Esophagus (tissue), 2 donors: ENCODE measurements around the gene ZER1. TPM values are rescaled to one million over a fixed set of nuclear protein-coding genes. Genes with fewer than 3 reads are reported as not detected.
"Not testable (repeated sequence)": the region's sequence is repeated elsewhere in the genome, so short reads cannot be mapped to it uniquely, and the experiment has no call there.

Source experiments
- H3K27ac ChIP-seq, 2 donors: one replicate each; pipeline ENCODE4 v1.5.1; 2013; ENCODE audit warnings: low read depth in 2 of 2, mild to moderate bottlenecking in 2 of 2, inconsistent platforms in 1 of 2, low read length in 1 of 2, moderate library complexity in 1 of 2
- H3K27me3 ChIP-seq, 2 donors: one replicate each; pipeline ENCODE4 v1.6.1; 2013; ENCODE audit warnings: low read length in 2 of 2, control low read depth in 1 of 2, mild to moderate bottlenecking in 1 of 2; ENCODE audit not compliant: insufficient read depth in 2 of 2, control insufficient read depth in 1 of 2
- H3K36me3 ChIP-seq, 2 donors: one replicate each; pipeline ENCODE4 v1.6.1; 2013; ENCODE audit warnings: low read length in 1 of 2; ENCODE audit not compliant: control insufficient read depth in 2 of 2, insufficient read depth in 2 of 2
- H3K4me1 ChIP-seq, 2 donors: one replicate each; pipeline ENCODE4 v1.6.1; 2013; ENCODE audit warnings: low read length in 1 of 2; ENCODE audit not compliant: control insufficient read depth in 2 of 2, insufficient read depth in 2 of 2
- H3K4me3 ChIP-seq, 2 donors: one replicate each; pipeline ENCODE4 v1.5.1; 2013; ENCODE audit warnings: low read length in 2 of 2, mild to moderate bottlenecking in 2 of 2, low read depth in 1 of 2, moderate library complexity in 1 of 2
- H3K9me3 ChIP-seq, 2 donors: one replicate each; pipeline ENCODE4 v1.6.1; 2013; ENCODE audit warnings: mild to moderate bottlenecking in 2 of 2, low read depth in 1 of 2, low read length in 1 of 2, moderate library complexity in 1 of 2; ENCODE audit not compliant: control insufficient read depth in 2 of 2, insufficient read depth in 1 of 2
- WGBS, 2 donors: extraction: QIAGEN DNeasy Blood & Tissue Kit; methylation state at CpG; one replicate each; pipeline ENCODE4 v1.1.7; 2013; 5-methylcytosine and 5-hydroxymethylcytosine counted together
- polyA plus RNA-seq, 2 donors: library from polyadenylated mRNA; stranded (reverse); fragments of 200-250 nt; gene quantifications; one replicate each; pipeline ENCODE4 v1.2.3, GENCODE V29; 2013
- donor health status: healthy with polysubstance abuse.
- donor health status: Bipolar disorder and iron deficiency.

Gene ZER1
- polyA plus RNA-seq, 2 donors, result 15.1 to 16.8 TPM

GRCh38 chr9:128809036-128809599 is 37.4 kb upstream of the ZER1 start:
- no peaks in the 10 kb centered on the region for H3K9me3 ChIP-seq
- no peak overlapping the region for H3K4me3 ChIP-seq
- peaks cover 0 to 28% of the 10 kb centered on the region in 2 donors for H3K36me3 ChIP-seq
- 93 to 96% methylated on average over 11 to 12 of the region's 12 CpGs for WGBS, 2 donors
- no peaks in the 10 kb centered on the region for H3K27me3 ChIP-seq
- no peaks in the 10 kb centered on the region for H3K4me1 ChIP-seq
- H3K27ac ChIP-seq, result no peak overlapping the region

- H3K4me1 ChIP-seq, result no peaks in the 10 kb centered on the region
- H3K27me3 ChIP-seq, result no peaks in the 10 kb centered on the region
- H3K27ac ChIP-seq, result no peak overlapping the region
- no peaks in the 10 kb centered on the region for H3K9me3 ChIP-seq
- H3K36me3 ChIP-seq, result peaks cover 0 to 34% of the 10 kb centered on the region in 2 donors
- H3K4me3 ChIP-seq, result no peak overlapping the region
- WGBS, 2 donors, result 88 to 93% methylated on average over 3 of the region's 3 CpGs
These were observed 36.8 kb upstream of the ZER1 start for GRCh38 chr9:128808543-128808942.

- peaks cover under 1 to 39% of the 10 kb centered on the region in 2 donors for H3K36me3 ChIP-seq
- no peak overlapping the region for H3K4me3 ChIP-seq
- H3K27me3 ChIP-seq, result no peaks in the 10 kb centered on the region
- H3K4me1 ChIP-seq, result no peaks in the 10 kb centered on the region
- H3K27ac ChIP-seq, result no peak overlapping the region
- no peaks in the 10 kb centered on the region for H3K9me3 ChIP-seq
- 80% methylated on average over 14 of the region's 14 CpGs for WGBS, 2 donors
These were observed 36.1 kb upstream of the ZER1 start for GRCh38 chr9:128807827-128808226.

GRCh38 chr9:128805661-128806060 is 33.9 kb upstream of the ZER1 start:
- Histone ChIP-seq H3K4me3 (no peak overlapping the region), H3K27ac (no peak overlapping the region), H3K27me3 (no peaks in the 10 kb centered on the region), H3K36me3 (peaks cover 6 to 49% of the 10 kb centered on the region in 2 donors), H3K9me3 (no peaks in the 10 kb centered on the region), H3K4me1 (no peaks in the 10 kb centered on the region)
- 91% methylated on average over 14 of the region's 14 CpGs for WGBS, 2 donors

- H3K27me3 ChIP-seq, result no peaks in the 10 kb centered on the region
- 93 to 94% methylated on average over 4 of the region's 4 CpGs for WGBS, 2 donors
- no peaks in the 10 kb centered on the region for H3K9me3 ChIP-seq
- H3K27ac ChIP-seq, result no peak overlapping the region
- no peak overlapping the region for H3K4me3 ChIP-seq
- H3K36me3 ChIP-seq, result peaks cover 16 to 48% of the 10 kb centered on the region in 2 donors
- H3K4me1 ChIP-seq, result no peaks in the 10 kb centered on the region
These were observed 30.8 kb upstream of the ZER1 start for GRCh38 chr9:128802482-128802881.

GRCh38 chr9:128800061-128800460 is 28.3 kb upstream of the ZER1 start:
- Histone ChIP-seq H3K27ac (no peak overlapping the region), H3K36me3 (peaks cover 16 to 40% of the 10 kb centered on the region in 2 donors), H3K4me1 (no peaks in the 10 kb centered on the region), H3K4me3 (no peak overlapping the region), H3K9me3 (no peaks in the 10 kb centered on the region), H3K27me3 (no peaks in the 10 kb centered on the region)
- WGBS, 2 donors, result 92 to 95% methylated on average over 7 of the region's 7 CpGs

- H3K36me3 ChIP-seq, result peaks cover 24 to 40% of the 10 kb centered on the region in 2 donors
- H3K27ac ChIP-seq, result no peak overlapping the region
- WGBS, 2 donors, result 90 to 91% methylated on average over 8 of the region's 8 CpGs
- no peak overlapping the region for H3K4me3 ChIP-seq
- H3K27me3 ChIP-seq, result no peaks in the 10 kb centered on the region
- no peaks in the 10 kb centered on the region for H3K4me1 ChIP-seq
- no peaks in the 10 kb centered on the region for H3K9me3 ChIP-seq
These were observed 27.2 kb upstream of the ZER1 start for GRCh38 chr9:128798896-128799295.

- H3K9me3 ChIP-seq, H3K27ac ChIP-seq, H3K27me3 ChIP-seq, H3K4me1 ChIP-seq, H3K4me3 ChIP-seq: not testable (repeated sequence)
- peaks cover 33 to 54% of the 10 kb centered on the region in 2 donors for H3K36me3 ChIP-seq
- WGBS, 2 donors, result 39 to 44% methylated on average over 2 of the region's 2 CpGs
These were observed 23.2 kb upstream of the ZER1 start for GRCh38 chr9:128794961-128795360.

GRCh38 chr9:128792978-128793686 is 21.4 kb upstream of the ZER1 start:
- H3K4me1 ChIP-seq, result peaks cover 0 to 3% of the 10 kb centered on the region in 2 donors
- WGBS, 2 donors, result 73 to 86% methylated on average over 8 of the region's 8 CpGs
- no peaks in the 10 kb centered on the region for H3K9me3 ChIP-seq
- H3K27me3 ChIP-seq, result no peaks in the 10 kb centered on the region
- H3K36me3 ChIP-seq, result peaks cover 23 to 43% of the 10 kb centered on the region in 2 donors
- H3K27ac ChIP-seq, result no peak overlapping the region
- H3K4me3 ChIP-seq, result no peak overlapping the region

- H3K4me1 ChIP-seq, result peaks cover 0 to 3% of the 10 kb centered on the region in 2 donors
- no peaks in the 10 kb centered on the region for H3K9me3 ChIP-seq
- 90 to 91% methylated on average over 9 of the region's 9 CpGs for WGBS, 2 donors
- no peak overlapping the region for H3K4me3 ChIP-seq
- H3K27ac ChIP-seq, result no peak overlapping the region
- H3K36me3 ChIP-seq, result peaks cover 22 to 41% of the 10 kb centered on the region in 2 donors
- no peaks in the 10 kb centered on the region for H3K27me3 ChIP-seq
These were observed 20.4 kb upstream of the ZER1 start for GRCh38 chr9:128792134-128792533.
